ENCODE results near the gene TSHZ2.
A peak's percentile ranks its signal among the peaks of the same experiment; 100 is the strongest.

Gene TSHZ2

GRCh38 chr20:53042521-53042920, 70.4 kb downstream of the TSHZ2 start:
- Histone ChIP-seq H3K4me3 (ENCODE audit: extremely low read depth, insufficient read depth, low read length, poor library complexity, severe bottlenecking) (no peak overlapping the region), H3K27ac (ENCODE audit: low read depth, low read length, severe bottlenecking) (no peak overlapping the region)
- 100% methylated on average over 1 of the region's 3 CpGs; no CpG with 5 or more reads in 1 of the 2 experiments for WGBS, 2 experiments (ENCODE audit: insufficient coverage in 2 of 2)

GRCh38 chr20:53044296-53044695, 72.1 kb downstream of the TSHZ2 start:
- H3K4me3 ChIP-seq (ENCODE audit: extremely low read depth, insufficient read depth, low read length, poor library complexity, severe bottlenecking): no peak overlapping the region
- H3K36me3 ChIP-seq (ENCODE audit: control insufficient read depth, insufficient read depth, low read length): no peaks in the 10 kb centered on the region
- WGBS, 2 experiments (ENCODE audit: insufficient coverage in 2 of 2): 88 to 94% methylated on average over 3 to 5 of the region's 5 CpGs
- H3K4me1 ChIP-seq (ENCODE audit: control insufficient read depth, insufficient read depth, low read length, poor library complexity, severe bottlenecking): no peaks in the 10 kb centered on the region
- H3K9me3 ChIP-seq (ENCODE audit: control insufficient read depth, low read length): peaks cover 4% of the 10 kb centered on the region
- H3K27ac ChIP-seq (ENCODE audit: low read depth, low read length, severe bottlenecking): no peak overlapping the region

More at GRCh38 chr20:53042521-53042920, 70.4 kb downstream of the TSHZ2 start:
- Histone ChIP-seq H3K4me1 (ENCODE audit: control insufficient read depth, insufficient read depth, low read length, poor library complexity, severe bottlenecking) (no peaks in the 10 kb centered on the region), H3K9me3 (ENCODE audit: control insufficient read depth, low read length) (peaks cover 4% of the 10 kb centered on the region), H3K36me3 (ENCODE audit: control insufficient read depth, insufficient read depth, low read length) (no peaks in the 10 kb centered on the region)

- Histone ChIP-seq H3K9me3 (ENCODE audit: control insufficient read depth, low read length) (peaks cover 4% of the 10 kb centered on the region), H3K36me3 (ENCODE audit: control insufficient read depth, insufficient read depth, low read length) (no peaks in the 10 kb centered on the region), H3K4me1 (ENCODE audit: control insufficient read depth, insufficient read depth, low read length, poor library complexity, severe bottlenecking) (no peaks in the 10 kb centered on the region), H3K27ac (ENCODE audit: low read depth, low read length, severe bottlenecking) (peak overlapping the region; percentile 87), H3K4me3 (ENCODE audit: extremely low read depth, insufficient read depth, low read length, poor library complexity, severe bottlenecking) (no peak overlapping the region)
- WGBS, 2 experiments (ENCODE audit: insufficient coverage in 2 of 2): 73 to 95% methylated on average over 5 to 6 of the region's 7 CpGs
Measured at GRCh38 chr20:53045941-53046340, 73.8 kb downstream of the TSHZ2 start.

- Histone ChIP-seq H3K4me3 (ENCODE audit: extremely low read depth, insufficient read depth, low read length, poor library complexity, severe bottlenecking) (no peak overlapping the region), H3K4me1 (ENCODE audit: control insufficient read depth, insufficient read depth, low read length, poor library complexity, severe bottlenecking) (no peaks in the 10 kb centered on the region), H3K36me3 (ENCODE audit: control insufficient read depth, insufficient read depth, low read length) (no peaks in the 10 kb centered on the region), H3K27ac (ENCODE audit: low read depth, low read length, severe bottlenecking) (no peak overlapping the region), H3K9me3 (ENCODE audit: control insufficient read depth, low read length) (peaks cover 4% of the 10 kb centered on the region)
- 100% methylated on average over 1 of the region's 2 CpGs for WGBS, 2 experiments (ENCODE audit: insufficient coverage in 2 of 2)
Measured at GRCh38 chr20:53047203-53047602, 75.0 kb downstream of the TSHZ2 start.

- WGBS, 2 experiments (ENCODE audit: insufficient coverage in 2 of 2): 66 to 94% methylated on average over 4 to 6 of the region's 7 CpGs
- H3K27ac ChIP-seq (ENCODE audit: low read depth, low read length, severe bottlenecking): peak overlapping the region; percentile 3
Measured at GRCh38 chr20:53048387-53048786, 76.2 kb downstream of the TSHZ2 start.

GRCh38 chr20:53050338-53050737, 78.2 kb downstream of the TSHZ2 start:
- Histone ChIP-seq H3K4me1 (ENCODE audit: control insufficient read depth, insufficient read depth, low read length, poor library complexity, severe bottlenecking) (no peaks in the 10 kb centered on the region), H3K4me3 (ENCODE audit: extremely low read depth, insufficient read depth, low read length, poor library complexity, severe bottlenecking) (no peak overlapping the region), H3K27ac (ENCODE audit: low read depth, low read length, severe bottlenecking) (no peak overlapping the region), H3K36me3 (ENCODE audit: control insufficient read depth, insufficient read depth, low read length) (no peaks in the 10 kb centered on the region), H3K9me3 (ENCODE audit: control insufficient read depth, low read length) (peaks cover 4% of the 10 kb centered on the region)
- 91 to 93% methylated on average over 5 to 6 of the region's 6 CpGs for WGBS, 2 experiments (ENCODE audit: insufficient coverage in 2 of 2)

More at GRCh38 chr20:53048387-53048786, 76.2 kb downstream of the TSHZ2 start:
- H3K9me3 ChIP-seq (ENCODE audit: control insufficient read depth, low read length): peaks cover 4% of the 10 kb centered on the region
- H3K4me3 ChIP-seq (ENCODE audit: extremely low read depth, insufficient read depth, low read length, poor library complexity, severe bottlenecking): no peak overlapping the region
- H3K36me3 ChIP-seq (ENCODE audit: control insufficient read depth, insufficient read depth, low read length): no peaks in the 10 kb centered on the region
- H3K4me1 ChIP-seq (ENCODE audit: control insufficient read depth, insufficient read depth, low read length, poor library complexity, severe bottlenecking): no peaks in the 10 kb centered on the region

GRCh38 chr20:53052380-53052779, 80.2 kb downstream of the TSHZ2 start:
- Histone ChIP-seq H3K27ac (ENCODE audit: low read depth, low read length, severe bottlenecking) (no peak overlapping the region), H3K4me1 (ENCODE audit: control insufficient read depth, insufficient read depth, low read length, poor library complexity, severe bottlenecking) (no peaks in the 10 kb centered on the region), H3K36me3 (ENCODE audit: control insufficient read depth, insufficient read depth, low read length) (no peaks in the 10 kb centered on the region), H3K9me3 (ENCODE audit: control insufficient read depth, low read length) (no peaks in the 10 kb centered on the region), H3K4me3 (ENCODE audit: extremely low read depth, insufficient read depth, low read length, poor library complexity, severe bottlenecking) (no peak overlapping the region)
- 80 to 100% methylated on average over 2 of the region's 5 CpGs for WGBS, 2 experiments (ENCODE audit: insufficient coverage in 2 of 2)

- Histone ChIP-seq H3K27ac (ENCODE audit: low read depth, low read length, severe bottlenecking) (no peak overlapping the region), H3K36me3 (ENCODE audit: control insufficient read depth, insufficient read depth, low read length) (no peaks in the 10 kb centered on the region), H3K9me3 (ENCODE audit: control insufficient read depth, low read length) (no peaks in the 10 kb centered on the region), H3K4me1 (ENCODE audit: control insufficient read depth, insufficient read depth, low read length, poor library complexity, severe bottlenecking) (no peaks in the 10 kb centered on the region), H3K4me3 (ENCODE audit: extremely low read depth, insufficient read depth, low read length, poor library complexity, severe bottlenecking) (no peak overlapping the region)
- 100% methylated on average over 1 to 3 of the region's 5 CpGs for WGBS, 2 experiments (ENCODE audit: insufficient coverage in 2 of 2)
Measured at GRCh38 chr20:53053595-53053994, 81.4 kb downstream of the TSHZ2 start.

- no peaks in the 10 kb centered on the region for H3K4me1 ChIP-seq (ENCODE audit: control insufficient read depth, insufficient read depth, low read length, poor library complexity, severe bottlenecking)
- H3K36me3 ChIP-seq (ENCODE audit: control insufficient read depth, insufficient read depth, low read length): no peaks in the 10 kb centered on the region
- H3K9me3 ChIP-seq (ENCODE audit: control insufficient read depth, low read length): no peaks in the 10 kb centered on the region
- no peak overlapping the region for H3K27ac ChIP-seq (ENCODE audit: low read depth, low read length, severe bottlenecking)
- H3K4me3 ChIP-seq (ENCODE audit: extremely low read depth, insufficient read depth, low read length, poor library complexity, severe bottlenecking): no peak overlapping the region
- whole genome bisulfite sequencing, 2 experiments (ENCODE audit: insufficient coverage in 2 of 2): 89 to 100% methylated on average over 1 of the region's 1 CpG
Measured at GRCh38 chr20:53055367-53056067, 83.4 kb downstream of the TSHZ2 start.

GRCh38 chr20:53057579-53057978, 85.4 kb downstream of the TSHZ2 start:
- WGBS, 2 experiments (ENCODE audit: insufficient coverage in 2 of 2): 87 to 92% methylated on average over 2 to 3 of the region's 4 CpGs
- Histone ChIP-seq H3K4me1 (ENCODE audit: control insufficient read depth, insufficient read depth, low read length, poor library complexity, severe bottlenecking) (no peaks in the 10 kb centered on the region), H3K4me3 (ENCODE audit: extremely low read depth, insufficient read depth, low read length, poor library complexity, severe bottlenecking) (no peak overlapping the region), H3K27ac (ENCODE audit: low read depth, low read length, severe bottlenecking) (no peak overlapping the region), H3K36me3 (ENCODE audit: control insufficient read depth, insufficient read depth, low read length) (no peaks in the 10 kb centered on the region), H3K9me3 (ENCODE audit: control insufficient read depth, low read length) (no peaks in the 10 kb centered on the region)

- Histone ChIP-seq H3K4me1 (ENCODE audit: control insufficient read depth, insufficient read depth, low read length, poor library complexity, severe bottlenecking) (no peaks in the 10 kb centered on the region), H3K9me3 (ENCODE audit: control insufficient read depth, low read length) (no peaks in the 10 kb centered on the region), H3K27ac (ENCODE audit: low read depth, low read length, severe bottlenecking) (no peak overlapping the region), H3K36me3 (ENCODE audit: control insufficient read depth, insufficient read depth, low read length) (no peaks in the 10 kb centered on the region), H3K4me3 (ENCODE audit: extremely low read depth, insufficient read depth, low read length, poor library complexity, severe bottlenecking) (no peak overlapping the region)
- 80 to 88% methylated on average over 1 of the region's 5 CpGs for WGBS, 2 experiments (ENCODE audit: insufficient coverage in 2 of 2)
Measured at GRCh38 chr20:53059848-53060247, 87.7 kb downstream of the TSHZ2 start.
